ENCODE measurements around the gene CALHM6.
"Not testable (repeated sequence)": the region's sequence is repeated elsewhere in the genome, so short reads cannot be mapped to it uniquely, and the experiment has no call there.

Gene CALHM6

DNA sequence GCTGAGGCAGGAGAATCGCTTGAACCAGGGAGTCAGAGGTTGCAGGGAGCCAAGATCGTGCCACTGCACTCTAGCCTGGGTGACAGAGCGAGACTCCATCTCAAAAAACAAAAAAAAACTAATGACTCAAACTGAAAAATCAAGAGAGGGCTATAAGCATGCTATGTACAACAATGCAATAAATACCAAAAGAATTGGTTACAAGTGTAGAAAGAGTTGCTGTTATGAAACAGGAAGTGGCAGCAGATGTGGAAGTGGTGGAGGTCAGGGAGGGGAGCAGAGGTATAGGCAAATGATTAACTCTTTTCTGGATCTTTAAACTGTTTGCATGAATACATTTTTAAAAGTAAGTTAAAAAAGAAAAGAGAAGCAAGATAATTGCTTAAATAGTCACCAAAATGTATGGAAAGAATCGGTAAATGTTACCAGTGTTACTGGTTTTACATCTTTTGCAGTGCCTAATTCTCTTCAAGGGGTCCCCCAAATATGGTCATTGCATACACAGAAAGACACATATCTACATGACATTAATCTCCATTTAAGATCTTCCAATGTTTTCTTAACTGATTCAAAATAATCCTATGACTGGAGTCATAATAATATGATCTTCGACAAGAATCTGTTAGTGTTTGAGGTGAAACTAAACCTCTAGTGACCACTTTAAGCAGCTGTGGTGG is 15.0 kb downstream of the CALHM6 start:
- no peak for DNase-seq (ENCODE audit: low spot score)

- no peak for DNase-seq (ENCODE audit: low spot score)
Observed at GRCh38 chr6:116482780-116483179, 21.6 kb downstream of the CALHM6 start.

- no peak for DNase-seq (ENCODE audit: low spot score)
Observed at GRCh38 chr6:116483616-116484015, 22.4 kb downstream of the CALHM6 start.

GRCh38 chr6:116485559-116486184 is 24.5 kb downstream of the CALHM6 start:
- DNase-seq (ENCODE audit: low spot score): no peak

DNA sequence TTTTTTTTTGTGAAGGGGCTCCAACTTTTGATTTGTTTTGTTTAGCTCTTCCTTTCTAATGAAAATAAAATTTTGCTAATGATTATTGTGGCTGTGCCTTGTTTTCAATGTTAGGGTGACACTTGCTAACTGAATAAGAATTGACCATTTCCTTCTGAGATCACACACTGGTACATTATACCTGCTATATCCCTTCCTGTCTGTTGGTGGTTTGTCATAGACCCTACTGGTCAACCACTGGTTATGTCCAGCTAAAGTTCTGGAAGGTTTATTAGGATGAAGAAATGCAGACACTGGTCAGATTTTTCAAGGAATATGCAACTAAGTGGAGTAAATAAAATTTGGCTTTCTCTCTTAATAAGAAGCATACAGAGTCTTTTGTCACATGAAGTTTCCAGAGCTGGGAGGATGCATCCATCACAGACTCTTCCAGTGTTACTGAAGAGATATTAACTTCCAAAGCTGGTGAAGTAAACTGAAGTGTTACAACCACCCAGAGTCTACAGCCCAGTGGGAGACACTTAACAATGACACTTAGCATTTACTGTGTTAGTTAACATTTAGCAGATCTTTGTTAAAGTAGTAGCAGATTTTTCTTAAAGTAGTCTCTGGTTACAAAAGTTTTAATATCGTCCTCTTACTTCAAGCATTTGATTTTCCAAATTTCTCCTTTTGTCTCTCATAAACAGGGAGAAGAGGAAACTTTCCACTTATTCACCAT is 30.6 kb downstream of the CALHM6 start:
- no peak for DNase-seq (ENCODE audit: low spot score)

DNA sequence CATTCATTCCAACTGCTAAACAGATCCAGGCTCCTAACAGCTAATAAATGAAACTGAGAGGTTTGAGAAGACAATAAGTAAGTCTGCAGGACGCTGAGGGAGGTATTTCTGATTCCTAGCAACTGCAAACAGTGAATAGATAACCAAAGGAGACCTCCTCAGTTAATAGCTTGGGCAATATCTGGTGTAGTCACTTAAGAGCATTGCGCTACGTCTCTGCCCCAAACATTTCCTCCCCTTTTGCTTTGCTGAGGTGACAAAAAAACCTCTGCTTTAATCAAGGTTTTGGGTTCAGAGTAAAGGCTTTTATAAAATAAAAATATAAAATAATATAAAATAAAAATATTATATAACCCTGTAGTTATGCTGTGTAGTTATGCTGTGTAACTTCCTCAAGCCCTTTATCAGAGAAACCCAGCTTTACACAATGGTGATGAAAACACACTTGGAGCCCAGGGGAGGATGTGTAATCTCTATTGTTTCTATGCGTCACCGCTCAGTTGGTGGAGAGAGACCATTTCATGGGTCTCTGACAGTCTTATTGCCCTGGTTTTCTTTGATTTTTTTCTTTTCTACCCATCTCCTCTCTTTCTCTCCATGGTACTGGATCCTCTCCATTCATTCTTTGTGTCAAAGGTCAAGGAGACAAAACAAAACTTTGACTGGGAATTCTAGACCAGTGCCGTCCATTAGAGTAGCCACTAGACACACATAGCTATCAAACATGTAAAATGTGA is 31.3 kb downstream of the CALHM6 start:
- DNase-seq (ENCODE audit: low spot score): no peak

- DNase-seq (ENCODE audit: low spot score): not testable (repeated sequence)
Observed at GRCh38 chr6:116495161-116495560, 34.0 kb downstream of the CALHM6 start.

DNA sequence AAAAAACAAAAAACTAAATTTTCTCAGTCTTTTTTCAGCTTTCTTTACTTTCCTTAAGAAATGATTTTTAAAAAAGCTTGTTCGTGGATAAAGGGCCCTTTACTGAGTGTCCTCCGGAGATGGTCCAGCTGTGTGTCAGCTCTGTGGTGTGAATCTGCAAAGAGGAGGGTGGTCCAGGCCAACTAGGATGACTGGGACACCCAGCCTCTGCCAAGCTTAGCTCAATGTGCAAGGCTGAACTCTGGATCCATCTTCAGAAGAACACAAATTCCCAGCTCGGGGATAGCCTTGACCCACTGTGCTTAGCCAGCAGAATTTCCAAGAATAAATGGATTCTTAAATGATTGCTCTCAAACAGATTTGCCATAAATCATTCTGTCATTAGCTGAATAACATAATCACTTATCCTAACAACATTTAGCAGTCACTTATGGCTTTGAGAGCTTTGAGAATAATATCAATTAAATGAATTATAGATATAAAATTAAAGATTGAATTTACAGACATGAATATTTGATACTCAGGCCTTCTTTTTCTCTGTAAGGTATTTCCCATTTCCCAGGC is 36.0 kb downstream of the CALHM6 start:
- DNase-seq (ENCODE audit: low spot score): no peak

DNA sequence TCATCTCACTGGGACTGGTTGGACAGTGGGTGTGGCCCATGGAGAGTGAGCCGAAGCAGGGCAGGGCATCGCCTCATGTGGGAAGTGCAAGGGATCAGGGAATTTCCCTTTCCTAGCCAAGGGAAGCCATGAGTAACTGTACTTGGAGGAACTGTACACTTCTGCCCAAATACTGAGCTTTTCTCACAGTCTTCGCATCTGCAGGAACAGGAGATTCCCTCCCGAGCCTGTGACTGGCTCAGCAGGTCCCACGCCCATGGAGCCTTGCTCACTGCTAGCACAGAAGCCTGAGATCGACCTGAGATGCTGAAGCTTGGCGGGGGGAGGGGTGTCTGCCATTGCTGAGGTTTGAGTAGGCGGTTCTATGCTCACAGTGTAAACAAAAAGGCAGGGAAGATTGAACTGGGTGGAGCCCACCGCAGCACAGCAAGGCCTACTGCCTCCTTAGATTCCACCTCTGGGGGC is 39.8 kb downstream of the CALHM6 start:
- DNase-seq (ENCODE audit: low spot score): no peak

DNA sequence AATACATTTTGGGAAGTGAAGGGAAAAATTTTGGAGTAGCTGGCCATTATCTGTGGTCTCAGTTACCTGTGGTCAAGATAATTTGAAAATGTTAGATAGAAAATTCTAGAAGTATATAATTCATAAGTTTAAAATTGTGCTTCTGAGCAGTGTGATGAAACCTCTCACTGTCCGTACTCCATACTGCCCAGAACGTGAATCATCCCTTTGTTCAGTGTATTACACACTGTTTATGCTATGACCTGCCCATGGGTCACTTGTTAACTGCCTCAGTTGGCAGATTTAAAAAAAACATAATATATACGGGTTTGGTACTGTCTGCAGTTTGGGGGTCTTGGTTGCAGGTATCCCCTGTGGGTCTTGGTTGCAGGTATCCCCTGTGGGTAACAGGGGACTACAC is 46.1 kb downstream of the CALHM6 start:
- no peak for DNase-seq (ENCODE audit: low spot score)

GRCh38 chr6:116508527-116508926 is 47.4 kb downstream of the CALHM6 start:
- no peak for DNase-seq (ENCODE audit: low spot score)

- no peak for DNase-seq (ENCODE audit: low spot score)
Observed at GRCh38 chr6:116511424-116512110, 50.4 kb downstream of the CALHM6 start, which contains the start of gene CALHM5. CALHM5 (plus strand) TSS chr6:116511639; CDS start chr6:116511697, 58 bp downstream.

DNA sequence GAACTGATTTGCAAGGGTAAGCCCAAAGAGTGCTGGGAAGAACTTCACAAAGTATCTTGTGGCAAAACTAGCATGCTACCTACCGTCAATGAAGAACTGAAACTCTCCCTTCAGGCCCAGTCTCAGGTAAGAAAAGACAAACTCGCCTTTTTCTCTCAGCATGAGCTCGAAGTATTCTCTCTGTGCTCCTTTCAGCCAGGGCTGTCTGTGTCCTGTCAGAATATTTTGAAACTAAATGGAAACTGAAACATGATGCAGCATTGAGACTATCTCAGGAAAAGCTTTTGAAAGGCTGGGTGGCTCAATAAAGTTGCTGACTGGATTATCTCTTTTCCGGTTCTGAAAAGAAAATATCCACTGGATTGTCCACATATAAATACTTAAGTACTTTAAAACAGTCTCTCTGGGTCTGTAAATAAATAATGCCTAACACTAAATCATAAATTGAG is 51.0 kb downstream of the CALHM6 start:
- DNase-seq (ENCODE audit: low spot score): no peak

DNA sequence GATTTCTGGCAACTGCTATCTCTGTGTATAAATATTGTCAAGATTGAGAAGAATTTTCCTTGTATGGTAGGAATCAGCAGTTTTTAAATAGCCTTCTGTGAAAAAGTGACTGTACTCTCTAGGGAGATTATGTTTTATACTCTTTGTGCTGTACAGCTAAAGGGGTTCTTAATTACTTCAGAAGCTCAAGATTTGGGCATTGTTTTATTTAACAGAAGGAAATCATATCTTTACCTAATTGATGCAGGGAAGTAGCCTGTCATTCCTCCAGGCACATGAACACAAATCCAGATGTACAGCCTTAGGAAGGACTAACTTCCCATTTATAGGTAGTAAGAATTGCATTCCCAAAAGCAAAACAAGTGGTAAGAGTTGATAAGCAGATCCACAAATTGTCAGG is 51.6 kb downstream of the CALHM6 start:
- DNase-seq (ENCODE audit: low spot score): no peak
